Measurements from ENCODE around the gene DCAF8.

Gene DCAF8

DNA sequence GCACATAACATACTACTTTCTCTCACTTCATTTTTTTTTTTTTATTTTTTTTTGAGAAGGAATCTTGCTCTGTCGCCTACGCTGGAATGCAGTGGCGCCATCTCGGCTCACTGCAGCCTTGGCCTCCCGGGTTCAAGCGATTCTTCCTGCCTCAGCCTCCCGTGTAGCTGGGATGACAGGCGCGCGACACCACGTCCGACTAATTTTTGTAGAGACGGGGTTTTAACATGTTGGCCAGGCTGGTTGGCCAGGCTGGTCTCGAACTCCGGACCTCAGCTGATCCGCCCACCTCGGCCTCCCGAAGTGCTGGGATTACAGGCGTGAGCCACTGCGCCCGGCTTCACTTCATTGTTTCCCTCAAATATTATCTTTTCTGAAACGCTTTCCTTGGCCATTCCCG lies 23.2 kb upstream of the DCAF8 start:
- FAIRE-seq (no peak), DNase-seq (ENCODE audit: insufficient read length) (no peak)
- no peak for TF ChIP-seq TAF1 (IDR thresholded peaks at IDR 0.05; ENCODE audit: borderline replicate concordance, low read depth, low read length)
- no peak for TF ChIP-seq POLR2AphosphoS5 (IDR thresholded peaks at IDR 0.05; ENCODE audit: low read depth, low read length)
- no peak for TF ChIP-seq POLR2A (IDR thresholded peaks at IDR 0.05; ENCODE audit: low read depth, low read length)

DNA sequence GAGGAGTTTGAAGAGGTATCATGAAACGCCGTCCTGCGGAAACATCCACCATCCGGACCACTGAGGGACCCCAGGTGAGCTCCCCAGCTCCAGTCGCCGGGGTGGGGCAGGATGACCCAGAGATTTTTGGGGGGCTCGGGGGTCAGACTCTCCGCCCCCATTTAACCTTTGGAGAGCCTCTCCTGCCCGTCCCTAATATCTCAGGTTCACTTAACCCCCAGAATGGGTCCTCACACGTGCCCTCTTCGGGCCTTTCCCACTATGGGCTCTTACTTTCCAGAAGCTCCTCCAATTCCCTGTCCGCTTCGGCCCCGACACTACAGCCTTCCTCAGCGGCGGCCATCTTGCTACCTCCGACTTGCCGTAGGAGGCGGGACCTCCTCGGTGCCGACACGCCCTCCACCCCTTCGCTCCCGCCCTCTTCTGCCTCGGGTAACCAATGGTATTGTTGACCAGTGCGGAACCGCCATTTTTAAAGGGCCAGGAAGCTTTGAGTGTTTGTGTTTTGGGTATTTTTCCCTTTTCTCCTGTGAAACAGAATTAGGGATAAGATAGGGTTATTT lies 22.5 kb upstream of the DCAF8 start, which contains the start of gene PEX19:
PEX19 (minus strand) TSS at position 352 of the 563 bp plus-strand sequence; CDS start at position 343, 9 bp downstream.
- TF ChIP-seq TAF1 (IDR thresholded peaks at IDR 0.05; ENCODE audit: borderline replicate concordance, low read depth, low read length) (peak; percentile 88), POLR2A (IDR thresholded peaks at IDR 0.05; ENCODE audit: low read depth, low read length) (peak; percentile 90), POLR2AphosphoS5 (IDR thresholded peaks at IDR 0.05; ENCODE audit: low read depth, low read length) (peak; percentile 91)
- FAIRE-seq, result peak; percentile 98
- peak; percentile 84 for DNase-seq (ENCODE audit: insufficient read length)

DNA sequence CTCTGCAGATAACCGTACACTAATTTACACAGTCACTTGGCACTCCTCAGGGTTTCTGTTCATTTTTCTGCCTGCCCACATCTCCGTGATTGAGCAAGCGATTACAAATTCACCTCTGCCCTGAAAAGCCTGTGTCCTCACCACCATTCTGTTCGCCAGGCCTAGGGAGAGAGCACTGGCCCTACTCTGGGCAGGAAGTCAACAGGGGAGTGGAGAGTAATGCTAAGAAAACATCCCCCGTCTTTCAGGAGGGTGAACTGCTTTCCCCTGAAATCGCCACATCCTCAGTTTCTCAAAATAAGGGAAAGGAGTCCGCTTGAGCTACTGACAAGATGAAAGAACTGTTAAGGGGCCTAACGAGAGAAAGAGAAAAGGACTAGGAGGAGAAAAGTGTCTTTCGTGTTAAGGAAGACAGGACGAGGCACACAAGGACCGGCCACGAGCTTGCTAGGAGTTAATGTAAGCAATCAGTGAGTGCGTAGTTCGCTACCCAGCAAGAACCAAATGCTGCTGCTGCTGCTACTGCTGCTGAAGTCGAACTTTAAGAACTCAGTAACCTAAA lies 22.0 kb upstream of the DCAF8 start:
- DNase-seq (ENCODE audit: insufficient read length) (peak; percentile 20), FAIRE-seq (peak; percentile 9)
- no peak for TF ChIP-seq POLR2AphosphoS5 (IDR thresholded peaks at IDR 0.05; ENCODE audit: low read depth, low read length)
- no peak for TF ChIP-seq POLR2A (IDR thresholded peaks at IDR 0.05; ENCODE audit: low read depth, low read length)
- TF ChIP-seq TAF1 (IDR thresholded peaks at IDR 0.05; ENCODE audit: borderline replicate concordance, low read depth, low read length), result no peak

DNA sequence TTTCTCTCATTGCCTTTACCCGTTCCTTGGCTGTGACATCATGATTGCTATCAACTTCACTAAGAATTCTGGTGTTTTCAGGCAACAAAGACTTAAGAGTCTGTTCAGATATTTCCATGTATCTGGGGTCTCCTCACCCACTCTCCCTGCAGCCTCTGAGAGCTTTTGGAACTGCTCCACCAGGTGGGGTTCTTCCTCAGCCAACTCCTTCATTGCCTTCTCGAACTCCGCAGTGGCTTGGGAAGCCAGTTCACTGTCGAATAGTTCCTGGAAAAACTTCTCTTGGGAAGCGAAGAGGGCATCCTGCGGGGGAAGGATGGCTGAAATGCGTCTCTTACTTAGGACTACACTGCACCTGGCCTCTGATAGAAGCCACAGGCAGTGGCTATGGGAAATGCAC lies 20.5 kb upstream of the DCAF8 start:
- TF ChIP-seq POLR2A (IDR thresholded peaks at IDR 0.05; ENCODE audit: low read depth, low read length) (no peak), POLR2AphosphoS5 (IDR thresholded peaks at IDR 0.05; ENCODE audit: low read depth, low read length) (no peak), TAF1 (IDR thresholded peaks at IDR 0.05; ENCODE audit: borderline replicate concordance, low read depth, low read length) (no peak)
- no peak for DNase-seq (ENCODE audit: insufficient read length)
- no peak for FAIRE-seq

DNA sequence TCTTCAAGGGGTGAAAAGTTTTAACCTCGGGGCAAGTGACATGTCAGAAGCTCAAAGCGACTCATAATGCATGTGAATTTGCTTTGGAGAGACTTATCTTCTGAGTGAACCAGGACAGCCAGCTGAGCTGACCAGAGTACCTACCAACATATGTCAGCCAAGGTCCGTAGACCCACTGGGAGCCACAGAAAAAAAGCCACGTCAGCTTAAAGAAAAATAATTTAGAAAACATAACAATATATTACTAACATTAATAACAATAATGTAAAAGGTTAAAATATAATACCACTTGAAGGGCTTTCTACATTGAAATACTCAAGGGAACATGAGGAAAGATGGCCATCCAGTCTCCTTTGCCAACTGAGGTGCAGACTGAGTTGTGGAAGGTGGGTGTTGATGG lies 15.6 kb upstream of the DCAF8 start:
- DNase-seq (ENCODE audit: insufficient read length) (no peak), FAIRE-seq (no peak)
- no peak for TF ChIP-seq TAF1 (IDR thresholded peaks at IDR 0.05; ENCODE audit: borderline replicate concordance, low read depth, low read length)
- no peak for TF ChIP-seq POLR2AphosphoS5 (IDR thresholded peaks at IDR 0.05; ENCODE audit: low read depth, low read length)
- TF ChIP-seq POLR2A (IDR thresholded peaks at IDR 0.05; ENCODE audit: low read depth, low read length), result no peak

DNA sequence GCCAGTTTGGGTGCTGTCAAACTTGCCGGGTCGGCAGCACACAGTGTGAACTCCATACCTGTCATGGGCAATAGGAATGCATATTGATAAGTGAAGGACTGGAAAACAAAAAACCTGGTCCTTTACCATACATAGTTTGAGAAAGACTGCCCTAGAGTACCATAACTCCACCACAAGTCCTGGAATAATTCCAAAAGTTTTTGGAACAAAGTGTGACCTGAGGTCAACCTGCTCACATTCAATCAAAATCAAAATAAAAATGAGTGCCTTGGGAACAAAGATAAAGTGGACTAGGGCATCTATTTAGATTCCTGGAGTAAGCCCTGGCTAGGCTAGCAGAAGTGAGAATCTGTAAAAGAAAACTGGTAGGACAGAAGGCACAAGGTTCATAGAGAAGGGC lies 15.0 kb upstream of the DCAF8 start:
- TF ChIP-seq POLR2A (IDR thresholded peaks at IDR 0.05; ENCODE audit: low read depth, low read length) (no peak), POLR2AphosphoS5 (IDR thresholded peaks at IDR 0.05; ENCODE audit: low read depth, low read length) (no peak), TAF1 (IDR thresholded peaks at IDR 0.05; ENCODE audit: borderline replicate concordance, low read depth, low read length) (no peak)
- DNase-seq (ENCODE audit: insufficient read length) (no peak), FAIRE-seq (no peak)

DNA sequence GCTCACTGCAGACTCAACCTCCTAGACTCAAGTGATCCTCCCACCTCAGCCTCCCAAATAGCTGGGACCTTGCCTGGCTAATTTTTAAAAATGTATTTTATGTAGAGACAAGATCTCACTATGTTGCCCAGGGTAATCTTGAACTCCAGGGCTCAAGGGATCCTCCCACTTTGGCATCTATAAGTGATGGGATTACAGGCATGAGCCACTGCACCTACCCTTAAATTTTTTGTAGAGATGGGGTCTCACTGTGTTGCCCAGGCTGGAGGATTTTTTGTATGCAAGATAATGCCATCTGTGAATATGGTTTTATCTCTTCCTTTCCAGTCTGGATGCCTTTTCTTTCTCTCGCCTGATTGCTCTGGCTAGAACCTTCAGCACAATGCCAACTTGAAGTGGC lies 8.7 kb upstream of the DCAF8 start:
- TF ChIP-seq TAF1 (IDR thresholded peaks at IDR 0.05; ENCODE audit: borderline replicate concordance, low read depth, low read length) (no peak), POLR2A (IDR thresholded peaks at IDR 0.05; ENCODE audit: low read depth, low read length) (no peak), POLR2AphosphoS5 (IDR thresholded peaks at IDR 0.05; ENCODE audit: low read depth, low read length) (no peak)
- FAIRE-seq (no peak), DNase-seq (ENCODE audit: insufficient read length) (no peak)

DNA sequence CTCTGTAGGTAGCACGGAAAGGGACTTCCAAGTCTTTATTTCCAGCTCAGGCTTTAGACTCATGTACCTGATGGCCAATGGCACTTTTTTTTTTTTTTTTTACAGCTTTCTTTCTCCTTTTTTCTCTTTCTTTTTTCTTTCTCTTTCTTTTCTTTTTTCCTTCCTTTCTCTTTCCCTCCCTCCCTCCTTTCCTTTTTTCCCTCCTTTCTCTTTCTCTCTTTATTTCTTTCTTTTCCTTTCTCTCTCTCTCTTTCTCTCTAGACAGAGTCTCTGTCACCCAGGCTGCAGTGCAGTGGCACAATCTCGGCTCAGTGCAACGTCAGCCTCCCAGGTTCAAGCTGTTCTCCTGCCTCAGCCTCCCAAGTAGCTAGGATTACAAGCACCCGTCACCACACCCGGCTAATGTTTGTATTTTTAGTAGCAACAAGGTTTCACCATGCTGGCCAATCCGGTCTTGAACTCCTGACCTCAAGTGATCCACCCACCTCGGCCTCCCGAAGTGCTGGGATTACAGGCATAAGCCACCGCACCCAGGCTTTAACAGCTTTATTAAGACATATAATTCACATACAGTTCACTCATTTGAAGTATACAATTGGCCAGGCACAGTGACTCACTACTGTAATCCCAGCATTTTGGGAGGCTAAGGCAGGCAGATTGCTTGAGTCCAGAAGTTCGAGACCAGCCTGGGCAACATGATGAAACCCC lies 5.1 kb upstream of the DCAF8 start:
- TF ChIP-seq POLR2AphosphoS5 (IDR thresholded peaks at IDR 0.05; ENCODE audit: low read depth, low read length), result no peak
- no peak for TF ChIP-seq POLR2A (IDR thresholded peaks at IDR 0.05; ENCODE audit: low read depth, low read length)
- TF ChIP-seq TAF1 (IDR thresholded peaks at IDR 0.05; ENCODE audit: borderline replicate concordance, low read depth, low read length), result no peak
- FAIRE-seq (no peak), DNase-seq (ENCODE audit: insufficient read length) (no peak)

DNA sequence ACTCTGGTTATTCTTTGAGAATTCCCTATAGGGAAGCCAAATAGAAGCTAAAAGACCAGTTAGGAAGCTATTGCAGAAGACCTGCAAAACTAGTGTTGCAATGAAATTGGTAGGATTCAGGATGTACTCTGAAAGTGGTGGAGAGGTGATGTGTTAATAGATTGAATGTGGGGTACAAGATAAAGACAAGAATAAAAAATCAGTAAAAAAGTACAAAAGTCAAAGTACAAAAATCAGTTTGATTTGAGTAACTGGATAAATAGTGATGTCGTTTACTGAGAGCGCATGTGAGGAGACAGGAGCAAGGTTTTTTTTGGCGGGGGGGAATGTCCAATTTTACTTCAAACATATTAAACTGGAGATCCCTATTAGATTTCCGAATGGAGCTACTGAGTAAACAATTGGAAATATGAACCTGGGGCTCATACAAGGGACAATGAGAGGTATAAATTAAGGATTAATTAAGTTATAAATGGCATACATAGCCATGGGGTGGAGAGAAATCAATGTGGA lies 2.5 kb upstream of the DCAF8 start:
- FAIRE-seq (no peak), DNase-seq (ENCODE audit: insufficient read length) (no peak)
- TF ChIP-seq POLR2A (IDR thresholded peaks at IDR 0.05; ENCODE audit: low read depth, low read length), result no peak
- TF ChIP-seq POLR2AphosphoS5 (IDR thresholded peaks at IDR 0.05; ENCODE audit: low read depth, low read length), result no peak
- no peak for TF ChIP-seq TAF1 (IDR thresholded peaks at IDR 0.05; ENCODE audit: borderline replicate concordance, low read depth, low read length)

DNA sequence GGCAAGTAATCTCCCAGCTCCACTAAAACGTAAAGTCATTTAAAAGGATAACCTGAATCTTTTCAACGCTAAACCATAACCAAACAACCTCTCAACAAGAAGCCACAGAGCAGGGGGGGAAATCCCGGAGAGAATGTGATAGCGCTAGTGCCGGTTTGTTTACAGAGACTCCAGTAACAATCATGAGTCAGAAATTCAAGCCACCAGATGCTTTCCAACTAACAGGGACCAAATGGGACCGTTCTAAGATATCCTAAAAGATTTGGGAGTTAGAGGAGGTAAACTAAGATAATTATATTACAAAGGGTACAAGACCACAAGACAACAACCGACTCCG lies 825 bp downstream of the DCAF8 start:
- DNase-seq (ENCODE audit: insufficient read length), result peak; percentile 34
- no peak for TF ChIP-seq POLR2AphosphoS5 (IDR thresholded peaks at IDR 0.05; ENCODE audit: low read depth, low read length)
- TF ChIP-seq TAF1 (IDR thresholded peaks at IDR 0.05; ENCODE audit: borderline replicate concordance, low read depth, low read length), result no peak
- TF ChIP-seq POLR2A (IDR thresholded peaks at IDR 0.05; ENCODE audit: low read depth, low read length), result no peak
- FAIRE-seq, result peak; percentile 89

DNA sequence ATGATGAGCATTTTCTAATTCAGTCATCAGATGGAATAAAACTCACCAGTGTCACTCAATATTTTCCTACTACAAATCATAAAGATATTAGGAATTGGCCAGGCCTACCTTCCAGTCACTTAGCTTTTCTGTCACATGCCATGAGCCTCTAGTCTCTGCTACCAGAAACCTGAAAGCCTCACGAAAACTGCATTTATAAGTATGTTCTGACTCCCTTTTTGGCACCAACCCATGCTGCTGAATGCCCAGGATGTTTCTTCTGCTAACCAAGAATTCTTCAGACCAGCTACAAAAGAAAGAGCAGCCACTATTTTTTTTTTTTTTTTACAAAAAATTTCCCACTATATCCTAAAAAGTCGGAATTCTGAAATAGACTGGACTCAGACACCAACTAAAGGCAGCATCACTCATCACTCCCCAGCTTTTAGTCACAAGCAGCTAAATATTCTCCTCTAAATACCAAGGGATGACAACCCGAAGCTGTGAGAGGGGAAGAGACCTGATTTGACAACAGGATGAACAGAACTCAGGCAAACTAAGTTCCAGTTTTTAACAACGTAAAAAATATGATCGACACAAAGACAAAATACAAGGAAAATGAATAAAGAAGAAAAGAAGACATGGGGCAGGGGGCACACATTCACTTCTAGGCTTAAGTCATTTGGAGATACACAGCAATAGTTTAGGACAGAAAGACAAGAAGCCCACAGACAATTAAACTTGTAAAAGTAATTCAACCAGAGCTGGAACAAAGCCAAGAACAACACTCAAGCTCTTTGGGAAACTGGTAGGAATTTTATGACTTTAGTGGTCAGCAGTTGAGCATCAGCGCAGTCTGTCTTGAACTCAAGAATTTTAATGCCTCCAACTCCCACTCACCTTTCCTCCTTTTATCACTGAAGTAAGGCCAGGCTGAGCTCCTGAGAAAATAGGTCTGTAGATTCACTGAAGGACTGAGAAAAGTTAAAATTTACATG lies 1.7 kb downstream of the DCAF8 start:
- peak; percentile 67 for FAIRE-seq
- TF ChIP-seq POLR2A (IDR thresholded peaks at IDR 0.05; ENCODE audit: low read depth, low read length), result no peak
- no peak for TF ChIP-seq POLR2AphosphoS5 (IDR thresholded peaks at IDR 0.05; ENCODE audit: low read depth, low read length)
- no peak for TF ChIP-seq TAF1 (IDR thresholded peaks at IDR 0.05; ENCODE audit: borderline replicate concordance, low read depth, low read length)
- no peak for DNase-seq (ENCODE audit: insufficient read length)
